ENCODE measurements around the gene CELF4.

The CELF4 gene

DNA sequence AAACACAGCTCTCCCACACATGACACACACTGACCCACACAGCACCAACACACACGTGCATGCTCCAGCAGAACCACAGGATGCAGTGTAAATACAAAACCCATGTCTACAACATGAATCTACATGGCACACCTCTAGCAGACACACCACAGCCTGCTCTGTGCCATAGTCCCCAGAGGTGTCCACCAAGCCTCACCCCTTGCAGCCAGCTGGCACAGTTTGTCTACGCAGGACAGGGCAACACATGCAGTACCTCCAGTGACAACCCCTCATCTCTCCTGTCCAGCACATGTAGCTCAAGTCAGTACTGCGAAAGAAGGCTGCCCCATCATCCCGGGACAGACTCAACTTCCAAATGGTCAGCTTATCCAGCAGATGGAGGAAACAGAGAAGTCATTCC is 18.9 kb downstream of the CELF4 start:
- TF ChIP-seq GATA2 (IDR thresholded peaks at IDR 0.05; ENCODE audit: low read depth, low read length) (no peak), GATA3 (IDR thresholded peaks at IDR 0.05; ENCODE audit: low read depth, low read length) (no peak)

DNA sequence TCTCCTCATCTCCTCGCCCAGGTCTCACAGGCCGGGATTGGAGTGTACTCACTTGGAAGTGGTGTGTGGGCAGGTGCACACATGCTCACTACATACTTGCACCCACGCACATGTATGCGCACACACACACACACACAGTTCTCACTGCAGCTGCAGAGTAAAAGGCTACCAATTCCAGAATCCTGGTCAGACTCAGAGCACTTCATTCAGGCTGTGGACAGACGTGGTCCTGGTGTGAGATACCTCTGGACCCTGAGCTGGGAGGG is 19.4 kb downstream of the CELF4 start:
- TF ChIP-seq GATA3 (IDR thresholded peaks at IDR 0.05; ENCODE audit: low read depth, low read length) (no peak), GATA2 (IDR thresholded peaks at IDR 0.05; ENCODE audit: low read depth, low read length) (no peak)

DNA sequence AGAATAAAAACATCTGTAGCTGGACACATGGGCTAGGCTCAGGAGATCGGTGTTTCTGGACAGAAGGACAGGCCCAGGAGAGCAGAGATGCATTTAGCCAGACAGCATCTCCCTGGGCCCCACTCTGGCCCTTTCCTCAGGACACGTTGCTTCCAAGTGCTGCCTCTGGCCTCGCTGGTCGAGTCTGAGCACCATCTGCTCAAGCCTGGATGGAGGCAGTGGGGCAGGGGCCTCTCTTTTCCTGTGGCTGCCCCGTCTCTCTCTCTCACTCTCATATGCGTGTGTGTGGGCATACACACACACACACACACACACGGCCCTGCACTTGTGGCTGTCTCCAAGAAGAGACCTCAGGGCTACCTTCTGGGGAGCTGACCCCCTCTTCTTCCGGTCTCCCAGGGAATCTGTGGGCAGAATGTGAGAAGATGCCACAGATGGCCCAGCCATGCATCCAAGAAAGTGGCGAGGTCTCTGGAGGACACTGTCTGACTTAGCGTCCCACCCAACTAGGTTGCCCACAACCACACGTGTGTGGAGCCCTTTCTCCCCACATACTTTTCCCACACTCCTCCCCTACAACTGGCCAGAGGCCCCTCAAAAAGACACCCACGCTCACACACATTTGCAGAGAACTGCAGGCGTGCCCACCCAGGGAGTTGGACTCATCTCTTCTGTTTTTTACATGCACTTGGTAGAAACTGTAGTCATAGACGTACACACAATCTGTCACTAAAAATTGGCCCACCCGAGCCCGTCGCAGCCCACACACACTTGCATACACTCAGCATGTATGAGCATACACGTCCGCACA is 19.9 kb downstream of the CELF4 start:
- TF ChIP-seq GATA2 (IDR thresholded peaks at IDR 0.05; ENCODE audit: low read depth, low read length), result no peak
- no peak for TF ChIP-seq GATA3 (IDR thresholded peaks at IDR 0.05; ENCODE audit: low read depth, low read length)

DNA sequence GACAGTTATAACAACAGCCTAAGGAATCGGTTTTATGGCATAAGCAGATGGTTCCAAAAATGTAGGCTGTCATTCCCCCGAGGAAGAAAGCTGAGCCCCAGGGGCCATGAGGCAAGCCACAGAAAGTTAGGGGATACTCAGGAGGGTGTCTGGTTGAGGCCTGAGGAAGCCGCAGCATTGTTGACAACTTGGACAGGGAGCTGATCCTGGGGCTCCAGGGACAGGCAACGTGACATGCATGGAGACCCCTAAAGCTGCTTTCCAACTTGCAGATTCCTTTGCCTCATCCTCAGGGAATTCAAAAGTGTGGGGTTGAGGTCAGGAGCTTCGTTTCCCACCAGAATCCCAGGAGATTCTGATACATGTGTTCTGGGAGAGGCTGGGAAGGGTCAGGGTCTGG is 20.9 kb downstream of the CELF4 start:
- no peak for TF ChIP-seq GATA2 (IDR thresholded peaks at IDR 0.05; ENCODE audit: low read depth, low read length)
- TF ChIP-seq GATA3 (IDR thresholded peaks at IDR 0.05; ENCODE audit: low read depth, low read length), result no peak

DNA sequence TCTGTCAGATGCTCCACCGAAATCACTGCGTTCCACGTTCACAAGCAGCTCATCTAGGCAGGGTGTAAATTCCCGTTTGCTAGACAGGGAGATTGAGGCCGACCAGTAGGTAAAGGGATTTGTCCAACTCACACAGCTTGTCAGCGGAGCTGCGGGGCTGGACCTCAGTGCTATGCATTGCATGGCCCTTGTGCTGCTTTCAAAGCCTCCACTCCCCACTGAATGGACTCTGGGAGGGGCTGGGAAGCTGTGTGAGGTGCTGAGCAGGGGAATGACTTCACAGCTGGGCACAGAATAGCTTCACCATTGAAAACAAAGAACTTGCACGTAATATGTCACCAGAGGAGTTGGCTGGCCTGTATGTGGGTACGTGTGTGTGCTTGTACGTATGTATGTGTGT is 21.4 kb downstream of the CELF4 start:
- no peak for TF ChIP-seq GATA2 (IDR thresholded peaks at IDR 0.05; ENCODE audit: low read depth, low read length)
- TF ChIP-seq GATA3 (IDR thresholded peaks at IDR 0.05; ENCODE audit: low read depth, low read length), result no peak

DNA sequence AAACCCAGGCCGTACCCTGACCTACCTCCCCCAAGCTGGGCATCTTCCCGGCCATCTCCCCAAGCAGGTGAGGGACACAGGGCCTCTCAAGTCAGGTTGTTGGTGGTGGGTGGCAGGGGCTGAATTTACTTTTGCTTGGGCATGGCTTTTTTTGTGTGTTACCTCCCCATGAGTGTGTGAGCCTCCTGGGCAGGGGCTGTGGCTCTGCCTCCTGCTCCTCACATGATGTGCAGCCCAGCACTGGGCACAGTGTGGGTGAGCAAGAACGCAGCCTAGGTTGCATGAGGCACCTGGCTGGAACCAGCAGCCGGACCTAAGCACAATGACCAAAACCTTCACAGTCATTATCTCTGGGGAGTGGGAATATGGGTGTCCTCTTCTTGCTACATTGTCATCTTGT is 22.3 kb downstream of the CELF4 start:
- TF ChIP-seq GATA3 (IDR thresholded peaks at IDR 0.05; ENCODE audit: low read depth, low read length) (no peak), GATA2 (IDR thresholded peaks at IDR 0.05; ENCODE audit: low read depth, low read length) (no peak)

DNA sequence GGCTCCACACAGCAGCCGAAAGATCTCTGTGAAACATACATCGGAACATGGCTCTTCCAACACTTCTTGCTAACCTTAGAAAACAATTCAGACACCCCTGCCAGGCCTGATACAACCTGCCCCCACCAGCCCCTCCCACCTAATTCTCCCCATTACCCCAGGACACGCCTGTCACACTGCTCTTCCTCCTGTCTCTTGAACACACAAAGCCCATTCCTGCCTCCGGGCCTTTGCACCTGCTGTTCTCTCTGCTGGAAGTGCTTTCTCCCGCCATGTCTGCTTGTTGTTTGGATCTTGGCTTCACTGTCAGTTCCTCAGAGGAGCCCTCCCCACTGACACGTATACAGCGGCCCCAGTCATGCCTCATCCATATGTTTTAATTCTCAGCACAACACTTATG is 24.1 kb downstream of the CELF4 start:
- no peak for TF ChIP-seq GATA2 (IDR thresholded peaks at IDR 0.05; ENCODE audit: low read depth, low read length)
- TF ChIP-seq GATA3 (IDR thresholded peaks at IDR 0.05; ENCODE audit: low read depth, low read length), result no peak

DNA sequence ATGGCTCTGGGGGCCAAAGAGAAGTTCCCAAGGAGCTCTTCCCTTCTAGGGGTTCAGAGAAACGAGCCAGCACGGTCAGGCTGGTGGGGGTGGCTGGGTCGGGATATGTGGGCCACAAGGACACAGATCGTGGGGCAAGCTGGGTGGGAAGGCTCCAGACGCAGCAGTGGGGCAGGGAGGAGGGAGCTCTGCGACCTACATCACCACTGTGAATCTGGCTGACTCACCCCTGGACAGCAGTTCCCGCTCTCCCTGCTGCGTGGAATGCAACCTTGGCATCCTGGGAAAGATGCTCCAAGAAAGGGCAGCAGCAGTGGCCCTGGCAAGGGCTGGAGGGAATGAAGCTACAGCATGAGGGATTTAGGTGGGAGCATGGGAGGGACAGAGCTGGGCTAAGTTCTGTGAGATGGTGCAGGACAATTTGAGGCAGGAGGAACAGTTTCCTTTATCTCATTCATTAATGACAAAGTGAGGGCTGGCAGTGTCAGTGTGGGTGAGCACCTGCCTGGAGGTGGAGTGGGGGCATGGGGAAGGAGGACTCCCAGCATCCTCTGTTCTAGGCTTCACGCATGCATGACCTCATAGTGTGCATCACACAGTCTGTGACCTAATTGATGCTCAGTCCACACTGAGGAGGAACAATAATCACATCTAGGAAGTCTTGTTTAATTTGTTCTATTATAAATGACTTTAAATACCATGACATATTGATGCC is 25.0 kb downstream of the CELF4 start:
- no peak for TF ChIP-seq GATA3 (IDR thresholded peaks at IDR 0.05; ENCODE audit: low read depth, low read length)
- TF ChIP-seq GATA2 (IDR thresholded peaks at IDR 0.05; ENCODE audit: low read depth, low read length), result no peak

DNA sequence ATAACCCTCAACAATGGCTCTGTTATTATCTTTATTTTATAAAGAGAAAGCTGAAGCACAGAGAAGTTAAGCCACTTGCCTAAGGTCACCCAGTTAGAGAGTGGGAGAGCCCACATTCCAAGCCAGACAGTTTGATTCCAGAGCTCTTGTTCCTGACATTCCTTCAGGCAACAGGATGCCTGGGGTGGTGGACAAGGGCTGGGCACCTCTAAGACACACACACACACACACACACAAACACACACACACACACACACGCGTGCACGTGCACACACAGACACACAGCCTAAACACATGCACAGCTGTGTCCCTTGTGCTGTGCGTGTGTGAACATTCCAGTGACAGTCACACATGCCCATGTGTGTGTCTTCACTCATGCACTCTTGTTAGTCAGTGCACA is 26.4 kb downstream of the CELF4 start:
- TF ChIP-seq GATA2 (IDR thresholded peaks at IDR 0.05; ENCODE audit: low read depth, low read length) (no peak), GATA3 (IDR thresholded peaks at IDR 0.05; ENCODE audit: low read depth, low read length) (no peak)

DNA sequence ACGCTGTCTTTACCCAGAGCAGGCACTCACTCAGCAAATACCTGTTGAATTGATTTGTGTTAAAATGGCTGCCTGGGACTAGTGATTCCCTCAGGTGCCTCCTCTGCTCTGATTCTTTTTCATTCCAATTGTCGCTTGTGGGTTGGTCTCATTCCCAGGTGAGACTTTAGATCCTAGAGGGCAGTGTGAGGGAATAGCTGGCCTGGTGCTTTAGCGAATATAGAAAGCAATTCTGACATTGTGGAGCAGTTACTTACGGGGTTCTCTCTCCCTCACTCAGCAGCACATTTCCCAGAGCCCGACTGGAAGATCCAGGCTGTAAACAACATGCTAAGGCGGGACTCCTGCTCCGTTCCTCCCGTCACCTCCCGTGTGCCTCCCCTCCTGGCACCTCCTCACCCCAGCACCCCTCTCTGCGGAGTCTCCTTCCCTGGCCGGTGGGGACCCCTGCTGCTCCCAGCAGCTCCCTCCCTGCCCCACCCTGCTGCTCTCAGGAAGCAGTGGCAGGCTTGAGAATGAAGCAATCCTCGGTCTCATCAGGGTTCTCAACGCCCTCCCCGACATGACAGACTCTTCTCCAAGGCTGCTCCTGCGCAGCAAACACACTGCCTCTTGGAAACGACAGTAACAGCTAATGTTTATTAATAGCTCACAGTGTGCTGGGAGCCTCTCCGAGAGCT is 26.9 kb downstream of the CELF4 start:
- no peak for TF ChIP-seq GATA3 (IDR thresholded peaks at IDR 0.05; ENCODE audit: low read depth, low read length)

DNA sequence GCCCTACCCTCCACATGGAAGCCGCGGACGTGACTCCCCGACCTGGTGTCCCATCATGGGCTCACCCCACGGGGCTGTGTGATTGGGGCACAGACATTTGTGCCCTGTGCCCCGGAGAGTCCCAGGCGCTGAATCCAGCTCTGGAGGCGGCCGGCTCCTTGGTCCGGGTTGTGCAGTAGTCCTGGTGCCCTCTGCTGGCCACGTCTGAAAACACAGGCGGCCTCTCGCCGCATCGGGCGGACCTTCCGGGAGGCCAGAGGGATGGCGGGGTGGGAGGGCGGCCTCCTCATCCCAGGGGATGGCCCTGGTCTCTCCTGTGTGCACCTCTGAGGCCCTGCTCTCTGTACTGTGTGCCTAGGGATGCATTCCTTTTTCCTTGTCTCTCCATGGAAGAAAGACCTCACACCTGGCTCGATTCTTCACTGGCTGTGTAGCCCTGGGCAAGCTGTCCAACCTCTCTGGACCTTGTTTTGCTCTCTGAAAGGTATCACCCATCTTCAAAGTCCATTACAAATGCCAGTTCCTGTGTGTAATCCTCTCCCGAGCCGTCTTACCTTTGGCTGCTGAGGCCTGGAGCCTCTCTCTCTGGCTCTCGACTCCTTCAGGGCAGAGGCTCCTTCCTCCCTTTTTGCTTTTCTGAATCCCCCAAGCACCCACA is 27.6 kb downstream of the CELF4 start:
- TF ChIP-seq GATA2 (IDR thresholded peaks at IDR 0.05; ENCODE audit: low read depth, low read length) (no peak), GATA3 (IDR thresholded peaks at IDR 0.05; ENCODE audit: low read depth, low read length) (no peak)

DNA sequence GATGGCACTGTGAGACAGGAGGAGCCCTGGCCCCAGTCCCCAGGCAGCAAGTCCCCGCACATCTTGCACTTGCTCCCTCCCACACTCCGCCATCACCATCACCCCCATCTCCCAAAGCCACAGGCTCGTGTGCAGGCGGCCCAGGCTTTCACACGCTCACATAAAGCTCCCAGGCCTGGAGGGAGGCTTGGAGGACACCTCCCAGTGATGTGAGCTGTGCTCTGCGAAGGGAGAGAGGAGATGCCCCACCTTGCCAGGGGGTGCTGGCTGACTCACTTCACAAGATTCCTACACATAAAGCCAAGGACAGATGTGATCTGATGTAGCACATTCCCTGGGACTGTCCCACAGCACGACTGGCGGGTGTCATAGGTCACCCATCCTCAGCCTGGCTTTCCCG is 28.9 kb downstream of the CELF4 start:
- no peak for TF ChIP-seq GATA3 (IDR thresholded peaks at IDR 0.05; ENCODE audit: low read depth, low read length)
- no peak for TF ChIP-seq GATA2 (IDR thresholded peaks at IDR 0.05; ENCODE audit: low read depth, low read length)

DNA sequence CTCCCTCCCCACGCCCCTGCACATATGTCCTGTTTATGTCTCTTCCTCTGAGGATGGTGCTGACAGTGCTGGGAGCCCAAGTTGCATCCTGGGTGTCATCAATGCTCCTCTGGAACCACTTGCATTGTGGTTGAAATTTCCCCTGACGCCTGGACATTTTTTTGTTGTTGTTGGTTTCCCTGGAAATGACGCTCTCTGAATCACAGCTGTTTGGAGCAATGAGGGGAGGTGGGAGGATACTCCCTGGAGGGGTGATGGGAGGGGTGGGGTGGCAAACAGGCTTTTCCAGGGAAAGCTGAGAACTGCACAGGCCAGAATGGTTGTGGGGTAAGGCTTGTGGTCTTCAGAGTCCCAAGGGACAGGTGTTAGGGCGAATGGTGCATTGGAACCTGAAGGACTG is 29.6 kb downstream of the CELF4 start:
- TF ChIP-seq GATA2 (IDR thresholded peaks at IDR 0.05; ENCODE audit: low read depth, low read length), result no peak
- no peak for TF ChIP-seq GATA3 (IDR thresholded peaks at IDR 0.05; ENCODE audit: low read depth, low read length)

DNA sequence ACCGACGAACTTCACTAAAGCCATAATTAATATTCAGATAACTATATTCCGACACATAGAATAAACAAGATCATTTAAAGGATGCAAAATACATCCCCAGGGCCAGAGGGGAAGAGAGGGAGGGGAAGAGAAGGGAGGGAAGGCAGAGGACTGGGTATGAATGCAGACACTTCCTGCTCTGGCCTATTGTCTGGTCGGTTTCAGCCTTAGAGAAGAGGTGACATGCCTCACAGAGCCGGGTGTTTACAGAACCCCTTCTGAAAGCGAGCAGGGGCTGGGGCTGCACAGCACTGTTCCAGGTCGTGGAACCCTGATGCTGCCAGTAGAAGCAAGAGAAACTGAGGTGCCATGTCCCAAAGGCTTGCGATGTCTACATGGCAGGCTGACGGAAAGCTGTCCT is 31.0 kb downstream of the CELF4 start:
- no peak for TF ChIP-seq GATA3 (IDR thresholded peaks at IDR 0.05; ENCODE audit: low read depth, low read length)
- TF ChIP-seq GATA2 (IDR thresholded peaks at IDR 0.05; ENCODE audit: low read depth, low read length), result no peak

Data from SH-SY5Y (cell line).